Measurements from ENCODE around the gene MRPS22.

DNA sequence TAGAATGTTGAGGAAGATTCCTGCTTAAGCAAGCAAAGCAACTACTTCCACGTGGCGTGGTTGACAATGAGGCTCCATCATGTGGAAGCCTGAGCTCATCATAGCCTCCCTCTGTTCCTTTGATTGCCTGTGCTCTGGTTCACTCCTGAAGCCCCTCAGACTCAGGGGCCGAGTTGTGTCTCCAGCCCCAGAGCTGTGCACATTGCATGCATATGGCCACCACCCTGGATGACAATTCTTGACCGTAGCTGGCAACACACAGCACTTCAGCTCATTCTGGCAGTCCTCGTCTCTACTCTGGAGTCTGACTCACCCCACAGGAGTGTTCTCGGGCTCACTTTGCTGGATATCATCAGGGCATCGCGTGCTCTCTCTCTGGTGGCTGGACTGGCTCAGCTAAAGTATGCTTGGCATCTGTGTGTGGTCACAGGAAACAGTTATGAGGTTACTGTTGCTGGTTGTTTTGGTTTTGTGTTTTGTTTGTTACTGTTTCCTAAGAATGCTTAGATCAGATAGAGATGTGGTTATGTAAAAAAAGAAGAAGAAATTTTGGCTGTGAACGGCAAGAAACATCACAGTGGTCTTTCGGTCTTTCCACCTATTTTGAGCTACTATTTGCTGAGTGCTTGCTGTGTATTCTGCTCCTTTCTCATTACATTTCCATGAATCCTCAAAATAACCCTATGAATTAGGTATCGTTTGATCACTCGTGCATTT is 41.6 kb upstream of the MRPS22 start:
- TF ChIP-seq POLR2A (IDR thresholded peaks at IDR 0.05) = no peak
- TF ChIP-seq, protein P1, sequence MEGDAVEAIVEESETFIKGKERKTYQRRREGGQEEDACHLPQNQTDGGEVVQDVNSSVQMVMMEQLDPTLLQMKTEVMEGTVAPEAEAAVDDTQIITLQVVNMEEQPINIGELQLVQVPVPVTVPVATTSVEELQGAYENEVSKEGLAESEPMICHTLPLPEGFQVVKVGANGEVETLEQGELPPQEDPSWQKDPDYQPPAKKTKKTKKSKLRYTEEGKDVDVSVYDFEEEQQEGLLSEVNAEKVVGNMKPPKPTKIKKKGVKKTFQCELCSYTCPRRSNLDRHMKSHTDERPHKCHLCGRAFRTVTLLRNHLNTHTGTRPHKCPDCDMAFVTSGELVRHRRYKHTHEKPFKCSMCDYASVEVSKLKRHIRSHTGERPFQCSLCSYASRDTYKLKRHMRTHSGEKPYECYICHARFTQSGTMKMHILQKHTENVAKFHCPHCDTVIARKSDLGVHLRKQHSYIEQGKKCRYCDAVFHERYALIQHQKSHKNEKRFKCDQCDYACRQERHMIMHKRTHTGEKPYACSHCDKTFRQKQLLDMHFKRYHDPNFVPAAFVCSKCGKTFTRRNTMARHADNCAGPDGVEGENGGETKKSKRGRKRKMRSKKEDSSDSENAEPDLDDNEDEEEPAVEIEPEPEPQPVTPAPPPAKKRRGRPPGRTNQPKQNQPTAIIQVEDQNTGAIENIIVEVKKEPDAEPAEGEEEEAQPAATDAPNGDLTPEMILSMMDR (IDR thresholded peaks at IDR 0.05) = no peak
- no peak for TF ChIP-seq EP300 (IDR thresholded peaks at IDR 0.05)
- TF ChIP-seq POLR2AphosphoS5 (IDR thresholded peaks at IDR 0.05) = no peak

All from stomach (tissue), 4 donors.